ENCODE measurements around the gene PLA2G7.
A peak's percentile ranks its signal among the peaks of the same experiment; 100 is the strongest.
"Not testable (repeated sequence)": the region's sequence is repeated elsewhere in the genome, so short reads cannot be mapped to it uniquely, and the experiment has no call there.

Gene PLA2G7

DNA sequence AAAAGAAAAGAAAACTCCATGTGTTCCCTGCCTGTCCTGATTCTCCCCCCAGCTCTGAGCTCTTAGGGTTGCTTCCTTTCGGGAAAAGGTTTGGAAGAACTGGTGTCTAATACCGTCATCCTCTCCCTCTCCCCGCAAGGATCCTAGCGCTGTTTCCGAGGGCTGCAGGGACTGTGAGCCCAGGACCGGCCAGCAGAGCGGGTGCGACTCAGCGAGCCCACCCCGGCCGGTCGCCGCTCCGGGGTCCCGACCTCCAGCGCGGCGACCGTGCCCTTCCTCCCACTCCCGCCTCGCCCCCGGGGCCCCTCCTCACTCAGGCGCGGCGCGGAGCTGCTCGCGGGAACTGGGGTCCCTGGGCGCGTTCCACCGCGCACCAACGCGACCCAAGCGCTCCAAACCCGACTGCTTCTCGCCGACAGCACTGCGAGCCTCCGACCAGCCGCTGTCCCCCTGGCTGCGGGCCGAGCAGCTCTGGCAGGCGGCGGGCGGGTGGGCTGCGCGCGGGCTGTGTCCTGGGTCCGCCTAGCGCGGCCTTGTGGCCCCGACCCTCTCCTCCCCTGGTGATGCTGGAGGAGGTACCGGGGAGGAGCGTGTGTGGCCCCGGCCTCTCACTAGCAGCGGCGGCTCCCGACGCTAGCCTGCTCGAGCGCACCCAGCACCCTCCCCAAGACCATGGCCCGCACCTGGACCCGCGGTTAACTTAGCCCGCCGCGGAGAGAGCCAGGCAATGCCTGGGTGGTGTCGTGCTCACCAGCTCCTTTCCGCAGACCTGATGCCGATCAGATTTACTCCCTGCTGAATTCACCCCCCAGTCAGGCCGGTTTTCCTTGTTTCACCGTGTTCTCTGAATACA lies at the start of gene PLA2G7:
Gene PLA2G7 (minus strand): TSS at position 509 of the 853 bp plus-strand sequence. CDS start 12,484 bp downstream, outside the sequence.
- no peak for DNase-seq

DNA sequence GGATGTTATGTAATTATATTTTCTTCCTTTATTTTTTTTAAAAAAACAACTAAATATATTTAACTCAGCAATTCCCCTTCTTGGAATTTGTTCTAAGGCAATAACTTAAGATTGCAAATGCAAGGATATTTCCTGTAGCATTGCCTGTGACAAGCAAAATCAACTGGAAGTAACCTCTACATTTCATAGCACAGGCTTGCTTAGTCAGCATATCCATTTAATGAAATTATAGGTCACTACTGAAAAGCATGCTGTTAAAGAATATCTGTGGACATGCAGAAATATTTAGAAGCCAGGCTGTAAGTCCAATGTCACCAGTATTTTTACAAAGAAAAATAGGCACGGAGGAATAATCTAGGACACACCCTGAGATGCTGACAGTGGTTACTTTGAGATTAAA lies 49.4 kb upstream of the PLA2G7 start:
- DNase-seq = no peak

DNA sequence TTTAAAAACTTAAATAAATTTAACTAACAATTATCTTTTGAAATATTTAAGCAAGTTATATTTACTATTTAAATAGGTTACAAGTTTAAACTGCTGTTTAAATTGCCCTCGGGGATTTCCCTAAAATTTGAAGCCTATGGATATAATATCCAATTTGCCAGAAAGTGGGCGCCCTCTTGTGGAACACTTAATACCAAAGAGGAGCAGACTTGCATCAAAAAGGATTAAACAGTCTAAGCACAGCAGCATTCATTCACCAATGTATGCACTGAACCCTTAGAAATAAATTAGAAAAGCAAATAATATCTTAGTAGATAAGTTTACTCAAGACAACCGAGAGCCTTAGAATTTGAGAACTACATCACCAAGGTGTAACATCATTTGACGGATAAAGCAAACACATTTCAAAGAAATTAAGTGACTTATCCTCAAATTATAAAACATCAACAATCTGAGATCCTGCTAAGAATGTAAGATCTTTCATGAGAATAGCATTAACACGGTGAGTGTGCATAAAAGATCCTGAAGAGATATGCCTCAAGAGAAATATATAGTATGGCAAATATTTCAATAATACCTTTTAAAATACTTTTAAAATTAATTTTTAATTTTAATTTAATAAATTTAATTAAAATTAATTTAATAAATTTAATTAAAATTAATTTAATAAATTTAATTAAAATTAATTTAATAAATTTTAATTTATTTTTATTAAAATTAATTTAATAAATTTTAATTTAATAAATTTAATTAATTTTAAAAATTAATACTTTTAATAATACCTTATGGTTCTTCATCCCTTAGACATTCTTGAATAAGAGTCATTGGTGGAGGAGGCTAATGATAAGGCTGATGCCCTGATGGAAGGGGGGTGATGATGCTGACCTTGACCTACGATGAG lies 46.6 kb upstream of the PLA2G7 start:
- DNase-seq = peak; percentile 78 to 90

DNA sequence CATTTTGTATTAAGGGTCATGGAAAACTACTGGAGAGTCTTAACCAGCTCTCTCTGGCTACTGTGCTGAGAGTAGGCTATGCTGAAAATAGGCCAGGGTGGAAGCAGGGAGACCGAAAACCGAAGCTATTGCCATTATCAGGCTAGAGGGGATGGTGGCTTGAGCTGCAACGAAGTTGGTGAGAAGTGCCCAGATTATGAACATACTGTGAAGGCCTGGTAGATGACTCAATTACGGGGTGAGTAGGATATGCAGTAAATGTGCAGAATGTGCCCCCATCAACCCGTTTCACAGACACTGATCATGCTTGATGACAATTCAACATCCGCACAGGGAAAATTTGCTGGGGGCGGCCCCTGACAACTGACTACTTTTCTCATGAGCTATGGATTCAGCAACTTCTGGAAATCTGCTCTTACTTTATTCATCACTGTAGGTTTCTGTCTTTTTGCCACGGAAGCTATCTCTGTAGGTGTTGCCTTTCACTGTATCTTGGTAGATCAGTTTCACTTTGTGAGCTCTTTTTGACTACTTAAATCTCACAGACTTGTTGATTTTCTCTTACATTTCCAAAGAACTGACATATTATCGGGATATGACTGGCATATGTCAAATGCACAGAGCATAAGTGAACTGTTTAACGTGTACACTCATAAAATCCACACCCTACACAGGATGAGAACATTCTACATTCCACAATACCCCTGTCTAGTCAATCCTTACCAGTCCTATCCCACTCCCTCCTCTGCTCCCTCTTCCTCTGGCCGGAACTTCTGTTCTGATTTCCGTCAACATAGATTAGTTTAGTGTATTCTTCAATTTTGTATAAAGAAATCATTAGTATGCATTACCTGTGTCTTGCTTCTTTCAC lies 42.5 kb upstream of the PLA2G7 start:
- no peak for DNase-seq

DNA sequence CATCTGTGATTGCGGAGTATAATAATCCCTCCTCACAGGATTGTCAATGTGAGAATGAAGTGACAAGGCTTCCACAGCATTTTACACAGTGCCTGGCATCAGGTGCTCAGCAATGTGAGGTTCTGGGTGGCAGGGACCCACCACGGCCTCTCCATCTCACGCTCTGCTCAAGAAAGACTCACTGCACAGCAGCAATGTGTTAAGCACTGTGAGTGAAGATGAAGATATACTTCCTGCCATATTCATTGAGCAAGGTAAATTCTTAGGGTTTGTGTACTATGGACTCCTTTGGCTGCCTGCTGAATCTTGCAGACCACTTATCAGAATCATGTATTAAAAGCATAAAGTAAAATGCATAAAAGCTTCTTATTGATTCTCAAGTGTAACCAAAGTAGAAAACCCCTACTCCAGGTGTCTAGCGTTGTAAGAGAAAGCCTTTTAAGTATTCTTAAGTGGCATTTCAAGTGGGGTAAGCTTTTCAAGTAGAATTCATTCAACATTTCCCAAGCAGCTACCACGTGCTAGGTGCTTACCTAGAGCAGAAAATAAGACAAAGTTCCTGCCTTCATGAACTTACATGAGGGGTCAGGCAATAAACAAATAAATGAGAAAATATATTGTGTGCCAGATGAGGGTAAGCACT lies 41.0 kb upstream of the PLA2G7 start:
- DNase-seq = no peak

DNA sequence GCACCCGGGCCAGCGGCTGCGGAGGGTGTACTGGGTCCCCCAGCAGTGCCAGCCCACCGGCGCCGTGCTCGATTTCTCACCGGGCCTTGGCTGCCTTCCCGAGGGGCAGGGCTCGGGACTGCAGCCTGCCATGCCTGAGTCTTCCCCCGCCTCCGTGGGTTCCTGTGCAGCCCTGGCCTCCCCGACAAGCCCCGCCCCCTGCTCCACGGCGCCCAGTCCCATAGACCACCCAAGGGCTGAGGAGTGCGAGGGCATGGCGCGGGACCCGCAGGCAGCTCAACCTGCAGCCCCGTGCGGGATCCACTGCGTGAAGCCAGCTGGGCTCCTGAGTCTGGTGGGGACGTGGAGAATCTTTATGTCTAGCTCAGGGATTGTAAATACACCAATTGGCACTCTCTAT lies 39.6 kb upstream of the PLA2G7 start:
- not testable (repeated sequence) for DNase-seq

DNA sequence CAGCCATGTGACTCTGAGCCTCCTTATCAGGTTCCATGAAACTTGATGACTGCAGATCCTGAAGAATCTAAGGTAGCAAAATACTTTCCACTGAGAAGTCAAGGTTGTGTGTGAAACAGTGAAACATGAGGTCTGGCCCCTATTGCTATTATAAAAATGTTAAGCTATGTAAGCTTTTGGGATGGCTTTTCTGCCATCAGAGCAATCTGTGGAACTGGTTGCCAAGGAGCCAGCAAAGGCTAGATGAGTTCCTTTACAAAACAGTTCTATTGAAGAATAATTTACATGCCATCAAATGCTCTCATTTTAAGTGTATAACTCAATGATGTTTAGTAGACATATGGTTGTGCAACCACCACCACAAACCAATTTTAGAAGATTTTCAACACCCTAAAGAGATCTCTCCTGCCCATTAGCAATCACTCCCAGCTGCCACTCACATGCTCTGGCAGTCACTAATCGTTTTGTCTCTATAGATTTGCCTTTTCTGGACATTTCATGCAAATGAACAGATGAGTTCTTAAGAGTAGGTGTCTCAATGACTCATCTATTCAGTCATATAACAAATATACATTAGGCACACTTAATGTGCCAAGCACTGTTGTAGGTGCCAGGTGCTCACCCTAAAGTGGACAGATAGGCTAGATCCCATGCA lies 38.2 kb upstream of the PLA2G7 start:
- no peak for DNase-seq

DNA sequence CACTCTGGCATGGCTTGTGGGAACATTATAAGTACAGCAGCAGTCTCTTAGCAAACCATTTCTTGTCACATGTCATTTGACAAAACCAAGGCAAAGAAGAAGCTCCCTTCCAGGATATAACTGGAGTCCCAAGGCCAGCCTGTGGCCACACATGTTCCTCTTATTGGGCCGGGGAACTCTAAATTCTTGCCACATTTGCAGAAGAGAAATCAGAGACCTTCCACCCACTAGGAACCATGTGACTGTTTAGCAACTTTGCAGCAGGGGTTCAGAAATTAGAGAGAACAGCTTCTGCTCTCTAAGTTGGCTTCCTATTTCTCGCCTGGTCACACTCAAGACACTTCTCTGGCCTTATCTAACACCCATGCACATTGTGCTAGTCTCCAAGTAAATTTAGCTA lies 37.6 kb upstream of the PLA2G7 start:
- DNase-seq = peak; percentile 97 to 98

DNA sequence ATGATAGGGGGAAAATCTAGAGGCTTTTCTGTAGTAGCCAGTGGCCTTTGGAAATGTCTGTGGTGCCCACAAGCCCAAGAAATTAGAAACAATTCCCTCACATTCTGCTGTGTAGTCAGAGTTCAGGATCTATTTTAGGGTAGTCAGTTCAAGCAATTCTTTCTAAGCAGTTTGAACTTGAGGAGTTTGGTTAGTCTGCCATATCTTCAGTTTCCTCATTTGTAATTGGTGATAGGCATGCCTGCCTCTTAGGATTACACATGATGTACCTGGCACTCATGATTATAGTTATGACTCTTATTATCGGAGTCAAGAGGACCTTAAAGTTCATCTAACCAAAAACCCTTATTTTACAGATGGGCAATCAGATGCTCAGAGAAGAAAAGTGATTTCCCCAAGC lies 36.8 kb upstream of the PLA2G7 start:
- peak in 1 of 2 experiments; percentile 10 for DNase-seq

DNA sequence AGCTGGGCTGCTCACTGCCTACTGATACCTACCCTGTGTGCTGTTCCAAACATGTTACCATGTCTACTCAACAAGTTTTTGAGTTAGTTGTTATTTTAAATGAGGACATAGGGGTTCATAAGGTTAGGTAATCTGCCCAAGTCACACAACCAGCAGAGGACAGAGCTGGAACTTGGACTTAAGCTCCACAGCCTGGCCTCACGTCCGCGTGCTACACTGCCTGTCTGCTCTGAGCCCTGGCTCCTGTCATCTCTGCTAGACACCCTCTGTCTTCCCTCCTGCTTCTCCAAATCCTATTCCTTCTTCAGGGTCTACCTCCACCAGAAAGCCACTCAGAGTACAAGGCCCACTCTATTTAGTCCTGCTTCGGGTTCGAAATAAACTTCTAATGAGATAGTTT lies 29.8 kb upstream of the PLA2G7 start:
- no peak for DNase-seq

DNA sequence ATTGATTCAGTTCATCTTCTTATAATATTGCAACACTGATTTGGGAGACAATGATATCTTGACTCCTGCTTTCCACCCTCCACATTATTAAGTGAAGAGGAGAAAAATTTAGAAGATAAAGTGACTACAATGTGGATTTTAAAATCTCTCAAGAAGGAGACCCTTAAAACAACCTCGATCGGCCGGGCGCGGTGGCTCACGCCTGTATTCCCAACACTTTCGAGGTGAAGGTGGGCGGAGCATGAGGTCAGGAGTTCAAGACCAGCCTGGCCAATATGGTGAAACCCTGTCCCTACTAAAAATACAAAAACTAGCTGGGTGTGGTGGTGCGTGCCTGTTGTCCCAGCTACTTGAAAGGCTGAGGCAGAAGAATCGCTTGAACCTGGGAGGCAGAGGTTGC lies 29.1 kb upstream of the PLA2G7 start:
- DNase-seq = not testable (repeated sequence)

DNA sequence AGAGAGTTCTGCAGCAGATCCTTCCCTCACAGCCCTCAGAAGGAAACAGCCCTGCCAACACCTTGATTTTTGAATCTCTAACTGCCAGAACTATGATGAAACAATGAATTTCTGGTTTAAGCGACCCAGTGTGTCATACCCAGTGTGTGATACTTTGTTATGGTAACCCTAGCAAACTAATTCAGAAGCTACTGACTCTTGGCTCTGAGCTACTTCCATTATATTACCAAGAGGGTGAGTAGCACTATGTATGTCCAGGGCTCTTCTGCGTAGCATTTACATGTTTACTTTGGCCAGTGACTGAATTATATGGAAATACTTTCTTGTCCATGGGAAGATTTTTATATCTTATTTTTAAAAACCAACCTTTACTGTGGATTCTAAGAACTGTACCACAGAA lies 28.3 kb upstream of the PLA2G7 start:
- no peak for DNase-seq

DNA sequence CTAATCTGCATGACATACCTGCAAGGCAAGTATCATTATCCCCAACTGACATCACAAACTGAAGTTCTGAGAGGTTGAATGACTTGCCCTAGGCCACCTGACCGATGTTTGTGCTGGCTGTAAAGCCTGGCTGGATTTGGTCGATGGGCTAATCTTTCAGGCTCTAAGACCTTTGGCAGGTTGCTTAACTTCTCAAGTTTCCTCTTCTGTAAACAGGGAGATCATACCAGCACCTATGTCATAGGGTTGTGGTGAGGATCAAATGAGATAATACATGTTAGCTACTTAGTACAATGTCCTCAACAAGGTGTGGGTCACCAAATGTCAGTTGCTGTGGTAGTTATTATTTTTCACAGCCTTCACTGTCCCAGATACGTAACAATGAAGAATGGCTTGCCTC lies 25.8 kb upstream of the PLA2G7 start:
- DNase-seq = no peak

DNA sequence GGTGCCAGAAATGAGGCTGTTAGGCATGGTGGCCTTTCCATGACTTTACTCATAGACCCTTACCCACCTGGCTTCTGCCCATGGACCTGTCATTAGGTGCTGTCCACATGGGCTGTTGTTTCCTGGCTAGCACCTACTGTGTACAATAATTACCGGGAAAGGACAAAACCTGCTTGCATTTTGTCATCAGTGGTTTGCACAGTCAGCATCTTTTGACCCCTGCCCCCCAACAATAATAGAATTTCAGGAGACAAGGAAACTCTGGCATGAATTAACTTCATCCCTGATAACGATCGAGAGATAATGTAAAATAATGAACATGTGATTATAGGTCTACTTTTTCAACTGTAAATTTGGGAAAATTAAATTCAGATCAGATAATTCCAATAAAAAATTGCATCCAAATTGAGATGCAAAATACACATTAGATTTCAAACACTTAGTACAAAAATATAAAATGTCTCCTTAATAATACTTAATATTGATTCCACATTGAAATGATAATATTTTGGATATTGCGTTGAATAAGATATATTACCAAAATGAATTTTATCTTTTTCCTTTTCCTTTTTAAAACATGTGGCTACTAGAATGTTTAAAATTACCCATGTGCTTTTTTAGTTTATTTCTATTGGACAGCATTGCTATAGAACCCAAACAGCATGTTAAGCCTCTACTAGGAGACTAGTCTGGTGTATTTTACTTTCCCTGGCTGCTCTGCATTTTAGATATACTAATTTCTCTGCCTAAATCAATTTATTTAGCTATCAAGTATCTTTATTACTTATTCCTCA lies 24.0 kb upstream of the PLA2G7 start:
- DNase-seq = no peak

DNA sequence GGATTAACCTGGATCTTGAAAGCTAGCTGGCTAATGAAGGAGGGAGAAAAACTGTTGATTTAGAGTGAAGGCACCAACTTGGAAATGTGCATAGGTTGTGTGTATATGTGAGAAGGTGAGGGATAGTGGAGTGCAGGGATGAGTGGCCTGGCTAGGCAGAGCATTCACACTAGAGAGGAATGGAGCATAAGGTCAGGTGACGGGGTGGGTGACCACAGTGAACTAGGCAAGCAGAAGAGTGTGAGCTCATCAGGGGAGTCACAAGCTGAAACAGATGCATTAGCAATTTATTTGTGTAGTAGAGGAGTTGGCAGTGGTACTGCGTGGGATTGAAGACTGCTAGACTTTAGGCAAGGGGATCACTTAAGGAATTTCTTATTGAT lies 22.0 kb upstream of the PLA2G7 start:
- no peak for DNase-seq

DNA sequence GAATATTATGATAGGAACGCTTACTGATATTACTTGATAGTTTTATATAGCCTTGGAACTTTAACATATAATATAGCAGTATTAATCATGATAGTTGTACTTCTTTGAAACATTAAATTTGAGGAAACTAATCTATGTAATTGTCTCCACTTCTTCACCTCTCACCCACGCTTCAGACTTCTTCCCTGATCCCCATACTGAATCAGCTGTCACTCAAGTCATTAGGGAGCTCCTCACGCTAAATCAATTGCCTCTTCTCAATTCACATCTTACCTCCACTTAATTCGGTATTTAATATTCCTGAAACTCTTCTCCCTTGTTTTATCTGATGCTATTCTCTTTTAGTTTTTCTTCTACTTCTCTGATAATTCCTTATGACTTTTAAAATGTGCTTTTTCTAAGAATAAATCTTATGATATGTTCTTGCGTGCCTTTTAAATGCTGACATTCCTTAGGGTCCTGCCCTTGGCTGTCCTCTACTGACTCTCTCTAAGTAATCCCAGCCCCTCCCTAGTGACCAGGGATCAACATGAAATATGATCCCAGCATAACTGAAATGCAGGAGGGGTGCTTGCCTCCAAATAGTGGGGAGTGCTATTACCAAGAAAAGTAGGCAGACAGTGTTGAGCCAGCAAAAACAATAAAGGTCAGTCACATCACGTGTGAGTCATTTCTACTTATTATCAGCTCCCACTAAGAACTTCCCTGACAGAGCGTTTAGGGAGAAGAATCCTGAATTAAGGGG lies 21.5 kb upstream of the PLA2G7 start:
- no peak for DNase-seq

DNA sequence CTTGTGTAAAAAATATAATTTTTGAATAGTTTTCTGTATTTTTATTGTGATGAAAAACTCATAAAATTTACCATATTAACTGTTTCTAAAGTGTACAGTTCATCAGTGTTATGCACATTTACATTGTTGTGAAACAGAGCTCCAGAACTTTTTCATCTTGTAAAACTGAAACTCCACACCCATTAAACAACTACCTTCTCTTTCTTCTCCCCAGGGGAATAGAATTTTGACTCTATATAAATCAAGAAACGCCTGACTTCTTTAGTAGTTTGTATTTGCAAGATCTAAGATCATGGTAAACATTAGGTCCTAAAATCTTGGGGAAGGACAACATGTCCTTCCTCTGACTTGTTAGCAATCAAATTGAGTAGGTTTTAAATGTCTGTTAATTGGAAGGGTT lies 20.7 kb upstream of the PLA2G7 start:
- DNase-seq = no peak

DNA sequence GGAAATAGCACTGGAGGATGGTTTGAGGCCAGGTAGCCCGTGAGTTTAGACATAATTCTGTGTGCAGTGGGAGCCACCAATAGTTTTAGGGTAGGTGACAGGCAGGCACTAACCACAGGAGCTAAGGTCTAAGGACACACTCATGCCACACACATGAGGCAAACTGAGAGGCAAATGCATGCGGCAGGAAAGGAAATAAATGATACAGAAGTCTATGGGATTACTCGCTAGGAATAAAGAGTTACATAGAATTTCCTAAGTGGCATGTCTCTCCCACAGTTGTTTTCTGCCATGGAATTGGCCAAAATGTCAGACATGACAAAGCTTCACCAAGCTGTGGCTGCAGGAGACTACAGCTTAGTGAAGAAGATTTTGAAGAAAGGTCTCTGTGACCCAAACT lies 16.5 kb upstream of the PLA2G7 start:
- DNase-seq = no peak

DNA sequence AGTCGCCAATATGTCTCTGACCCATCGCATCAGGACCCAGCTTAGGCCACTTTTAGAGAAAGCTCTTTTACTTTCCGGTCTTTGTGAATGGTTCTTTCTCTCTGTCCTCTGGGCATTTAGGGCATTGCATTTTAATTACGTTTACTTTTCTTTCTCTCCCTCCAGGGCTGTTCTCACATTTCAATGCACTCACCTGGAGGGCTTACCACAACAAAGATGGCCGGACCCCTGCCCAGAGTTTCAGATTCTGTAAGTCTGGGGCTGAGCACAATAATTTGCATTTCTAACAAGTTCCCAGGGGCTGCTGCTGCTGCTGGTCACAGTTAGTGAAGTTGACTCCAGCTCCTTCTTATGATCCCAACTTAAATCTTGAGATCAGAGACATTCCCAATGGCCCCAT lies 14.6 kb upstream of the PLA2G7 start:
- DNase-seq = no peak

DNA sequence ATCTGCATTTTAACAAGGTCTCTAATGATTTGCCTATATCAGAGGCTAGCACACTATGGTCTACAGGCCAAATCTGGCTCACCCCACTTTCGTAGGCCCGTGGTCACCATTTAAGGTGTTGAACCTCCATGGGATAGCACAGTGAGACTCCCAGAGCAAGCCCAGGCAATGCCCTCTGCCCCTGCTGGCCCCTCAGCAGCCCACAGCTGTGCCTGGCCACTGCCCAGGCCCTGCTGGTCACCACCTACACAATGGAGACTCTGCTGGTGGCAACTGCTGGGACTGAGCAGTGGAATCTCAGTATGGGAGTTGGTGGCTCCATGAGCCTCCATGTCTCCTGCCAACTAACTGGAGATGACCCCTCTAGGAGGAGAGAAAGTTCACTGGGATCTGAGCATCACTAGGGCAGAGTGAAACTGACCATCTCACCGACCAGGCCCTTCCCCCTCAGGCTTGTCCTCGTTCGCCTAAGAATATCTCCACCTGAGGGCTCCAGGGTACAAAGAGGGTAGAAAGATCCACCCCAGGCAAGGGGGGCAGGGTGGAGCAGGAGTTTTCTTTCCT lies 13.8 kb upstream of the PLA2G7 start:
- DNase-seq = no peak
